Neural progenitor cell (in vitro differentiated cells): ENCODE results near the gene RPH3AL. TPM values are rescaled to one million over a fixed set of nuclear protein-coding genes. Genes with fewer than 3 reads are reported as not detected.
A peak's percentile ranks its signal among the peaks of the same experiment; 100 is the strongest.

ENCODE experiments used
- DNase-seq: peaks from one replicate; pipeline ENCODE4 v3.0.0-alpha.2; 2016; ENCODE audit warnings: low spot score
- H2AFZ ChIP-seq: fragments of 200-600 bp; sonication (generic); replicated peaks from 2 replicates; pipeline ENCODE4 v1.6.1; 2016; ENCODE audit warnings: antibody characterized with exemption
- H3F3A ChIP-seq: fragments of 200-600 bp; sonication (generic); 2 replicates; pipeline ENCODE4 v1.6.1; 2016; ENCODE audit warnings: antibody characterized with exemption, low read depth
- H3K27ac ChIP-seq: fragments of 200-600 bp; sonication (generic); 2 replicates; pipeline ENCODE4 v1.5.1; 2016; ENCODE audit warnings: mild to moderate bottlenecking
- H3K27me3 ChIP-seq: fragments of 200-600 bp; sonication (generic); 2 replicates; pipeline ENCODE4 v1.6.1; 2016; ENCODE audit warnings: mild to moderate bottlenecking, moderate library complexity
- H3K36me3 ChIP-seq: fragments of 200-600 bp; sonication (generic); 2 replicates; pipeline ENCODE4 v1.5.1; 2016
- H3K4me1 ChIP-seq: fragments of 200-600 bp; sonication (generic); 2 replicates; pipeline ENCODE4 v1.6.1; 2016; ENCODE audit warnings: mixed run types
- H3K4me2 ChIP-seq: fragments of 200-600 bp; sonication (generic); 2 replicates; pipeline ENCODE4 v1.6.1; 2016
- H3K4me3 ChIP-seq: fragments of 200-600 bp; sonication (generic); 2 replicates; pipeline ENCODE4 v1.5.1; 2016
- H3K79me2 ChIP-seq: fragments of 200-600 bp; sonication (generic); 2 replicates; pipeline ENCODE4 v1.6.1; 2016; ENCODE audit warnings: low read depth
- H3K9ac ChIP-seq: fragments of 200-600 bp; sonication (generic); 2 replicates; pipeline ENCODE4 v1.6.1; 2016
- H3K9me3 ChIP-seq: fragments of 200-600 bp; sonication (generic); 2 replicates; pipeline ENCODE4 v1.5.1; 2016; ENCODE audit warnings: low read depth
- H4K20me1 ChIP-seq: fragments of 200-600 bp; sonication (generic); 2 replicates; pipeline ENCODE4 v1.6.1; 2016; ENCODE audit warnings: low read depth
- H3K27ac Mint-ChIP-seq: 3 replicates; pipeline ENCODE4 v1.8.0; 2021; ENCODE audit warnings: mixed read lengths
- H3K27me3 Mint-ChIP-seq: 2 replicates; pipeline ENCODE4 v1.8.0; 2022; ENCODE audit warnings: low read depth, mild to moderate bottlenecking, inconsistent platforms, moderate library complexity, mixed read lengths; ENCODE audit not compliant: insufficient read depth
- H3K36me3 Mint-ChIP-seq: 3 replicates; pipeline ENCODE4 v1.8.0; 2021; ENCODE audit warnings: mixed read lengths
- H3K4me1 Mint-ChIP-seq: 3 replicates; pipeline ENCODE4 v1.8.0; 2021; ENCODE audit warnings: mixed read lengths
- H3K4me3 Mint-ChIP-seq: 3 replicates; pipeline ENCODE4 v1.8.0; 2021; ENCODE audit warnings: mild to moderate bottlenecking, moderate library complexity, mixed read lengths
- H3K9me3 Mint-ChIP-seq: 3 replicates; pipeline ENCODE4 v1.8.0; 2020; ENCODE audit warnings: mixed read lengths
- EZH2 ChIP-seq: fragments of 200-600 bp; sonication (generic); IDR thresholded peaks from 2 replicates; pipeline ENCODE4 v1.6.1; 2017; ENCODE audit warnings: antibody characterized with exemption, mild to moderate bottlenecking, moderate library complexity
- EZH2phosphoT487 ChIP-seq: fragments of 200-600 bp; sonication (generic); IDR thresholded peaks from 2 replicates; pipeline ENCODE4 v1.6.1; 2017; ENCODE audit warnings: antibody characterized with exemption
- total RNA-seq: library from RNA; depleted of rRNA; stranded (reverse); fragments of >200 nt; gene quantifications from 2 replicates; pipeline ENCODE4 v1.2.3, GENCODE V29; 2015; ENCODE audit warnings: low replicate concordance
- TF ChIP-seq, protein P1 (sequence below): fragments of 200-600 bp; sonication (generic); IDR thresholded peaks from 2 replicates; pipeline ENCODE4 v1.5.1; 2017; ENCODE audit warnings: antibody characterized with exemption, mild to moderate bottlenecking

RPH3AL gene
- total RNA-seq, 1 donor from 2014 or later = 7.5 TPM

DNA sequence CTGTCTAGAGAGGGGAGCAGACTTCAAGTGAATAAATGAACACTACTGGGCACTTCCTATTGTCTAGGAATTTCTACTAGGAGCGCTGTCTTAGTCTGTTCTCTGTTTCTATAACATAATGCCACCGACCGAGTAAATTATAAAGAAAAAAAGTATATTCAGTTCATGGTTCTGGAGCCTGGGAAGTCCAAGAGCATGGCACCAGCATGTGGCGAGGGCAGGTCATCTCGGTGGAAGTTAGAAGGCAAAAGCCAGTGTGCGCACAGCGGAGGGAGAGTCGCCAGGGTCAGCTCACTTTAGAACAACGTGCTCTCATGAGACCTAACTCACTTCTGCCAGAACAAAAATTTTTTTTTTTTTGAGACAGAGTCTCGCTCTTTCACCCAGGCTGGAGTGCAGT lies 35.5 kb upstream of the RPH3AL start:
- Histone ChIP-seq H2AFZ (no peak overlapping the region), H3K4me2 (no peak overlapping the region), H3K36me3 (no peaks in the 10 kb centered on the region), H3F3A (peaks cover 22% of the 10 kb centered on the region), H3K79me2 (no peaks in the 10 kb centered on the region), H3K27me3 (peaks cover 30% of the 10 kb centered on the region), H3K27ac (no peak overlapping the region), H3K9me3 (no peaks in the 10 kb centered on the region), H3K9ac (no peak overlapping the region), H3K4me1 (peaks cover 31% of the 10 kb centered on the region), H3K4me3 (no peak overlapping the region), H4K20me1 (no peaks in the 10 kb centered on the region)
- H3K4me3 Mint-ChIP-seq = peak overlapping the region; percentile 23
- peaks cover 2% of the 10 kb centered on the region for H3K9me3 Mint-ChIP-seq
- TF ChIP-seq, protein P1, sequence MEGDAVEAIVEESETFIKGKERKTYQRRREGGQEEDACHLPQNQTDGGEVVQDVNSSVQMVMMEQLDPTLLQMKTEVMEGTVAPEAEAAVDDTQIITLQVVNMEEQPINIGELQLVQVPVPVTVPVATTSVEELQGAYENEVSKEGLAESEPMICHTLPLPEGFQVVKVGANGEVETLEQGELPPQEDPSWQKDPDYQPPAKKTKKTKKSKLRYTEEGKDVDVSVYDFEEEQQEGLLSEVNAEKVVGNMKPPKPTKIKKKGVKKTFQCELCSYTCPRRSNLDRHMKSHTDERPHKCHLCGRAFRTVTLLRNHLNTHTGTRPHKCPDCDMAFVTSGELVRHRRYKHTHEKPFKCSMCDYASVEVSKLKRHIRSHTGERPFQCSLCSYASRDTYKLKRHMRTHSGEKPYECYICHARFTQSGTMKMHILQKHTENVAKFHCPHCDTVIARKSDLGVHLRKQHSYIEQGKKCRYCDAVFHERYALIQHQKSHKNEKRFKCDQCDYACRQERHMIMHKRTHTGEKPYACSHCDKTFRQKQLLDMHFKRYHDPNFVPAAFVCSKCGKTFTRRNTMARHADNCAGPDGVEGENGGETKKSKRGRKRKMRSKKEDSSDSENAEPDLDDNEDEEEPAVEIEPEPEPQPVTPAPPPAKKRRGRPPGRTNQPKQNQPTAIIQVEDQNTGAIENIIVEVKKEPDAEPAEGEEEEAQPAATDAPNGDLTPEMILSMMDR = no peak
- TF ChIP-seq EZH2phosphoT487 (no peak), EZH2 (no peak)
- H3K4me1 Mint-ChIP-seq = peaks cover 27% of the 10 kb centered on the region
- no peaks in the 10 kb centered on the region for H3K36me3 Mint-ChIP-seq
- DNase-seq = no peak
- peaks cover 23% of the 10 kb centered on the region for H3K27me3 Mint-ChIP-seq
- H3K27ac Mint-ChIP-seq = no peak overlapping the region

- H3K79me2 ChIP-seq = no peaks in the 10 kb centered on the region
- Mint-ChIP-seq H3K4me3 (peak overlapping the region; percentile 87), H3K4me1 (peaks cover 45% of the 10 kb centered on the region), H3K27me3 (peaks cover 25% of the 10 kb centered on the region), H3K36me3 (peaks cover 2% of the 10 kb centered on the region), H3K27ac (peak overlapping the region; percentile 95), H3K9me3 (peaks cover 2% of the 10 kb centered on the region)
- H3K4me3 ChIP-seq = peak overlapping the region; percentile 52
- peaks cover 22% of the 10 kb centered on the region for H3F3A ChIP-seq
- peak overlapping the region; percentile 95 for H3K4me2 ChIP-seq
- DNase-seq = peak; percentile 93
- H3K27ac ChIP-seq = no peak overlapping the region
- TF ChIP-seq, protein P1 = peak; percentile 65
- TF ChIP-seq EZH2phosphoT487 = no peak
- H3K9me3 ChIP-seq = no peaks in the 10 kb centered on the region
- no peak overlapping the region for H2AFZ ChIP-seq
- H3K36me3 ChIP-seq = no peaks in the 10 kb centered on the region
- H3K4me1 ChIP-seq = peaks cover 46% of the 10 kb centered on the region
- peaks cover 34% of the 10 kb centered on the region for H3K27me3 ChIP-seq
- no peaks in the 10 kb centered on the region for H4K20me1 ChIP-seq
- H3K9ac ChIP-seq = no peak overlapping the region
Measured at GRCh38 chr17:386141-386876, 33.7 kb upstream of the RPH3AL start.

DNA sequence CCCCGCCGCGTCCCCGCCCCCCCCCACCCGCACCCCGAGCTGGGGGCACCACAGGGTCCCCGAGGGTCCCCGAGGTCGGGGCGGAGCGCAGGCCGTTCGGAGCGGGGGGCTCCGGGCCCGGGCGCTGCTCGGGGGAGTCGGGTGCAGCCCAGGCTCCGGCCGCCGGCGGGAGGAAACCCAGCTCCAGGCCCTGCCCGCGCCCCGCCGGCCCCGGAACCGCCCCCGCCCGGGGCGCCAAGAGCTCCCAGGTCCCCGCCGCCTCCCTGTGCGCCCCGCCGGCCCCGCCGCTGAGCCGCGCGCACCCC lies 33.2 kb upstream of the RPH3AL start:
- Histone ChIP-seq H3F3A (peaks cover 22% of the 10 kb centered on the region), H3K9ac (no peak overlapping the region), H4K20me1 (no peaks in the 10 kb centered on the region), H2AFZ (no peak overlapping the region), H3K9me3 (no peaks in the 10 kb centered on the region), H3K4me3 (peak overlapping the region; percentile 52), H3K36me3 (no peaks in the 10 kb centered on the region), H3K4me2 (peak overlapping the region; percentile 95), H3K4me1 (peaks cover 46% of the 10 kb centered on the region), H3K27ac (no peak overlapping the region), H3K27me3 (peaks cover 34% of the 10 kb centered on the region), H3K79me2 (no peaks in the 10 kb centered on the region)
- H3K27ac Mint-ChIP-seq = no peak overlapping the region
- peaks cover 2% of the 10 kb centered on the region for H3K9me3 Mint-ChIP-seq
- DNase-seq = no peak
- H3K4me3 Mint-ChIP-seq = no peak overlapping the region
- H3K36me3 Mint-ChIP-seq = peaks cover 2% of the 10 kb centered on the region
- peaks cover 45% of the 10 kb centered on the region for H3K4me1 Mint-ChIP-seq
- TF ChIP-seq, protein P1 = no peak
- TF ChIP-seq EZH2phosphoT487 = no peak
- TF ChIP-seq EZH2 = no peak
- peaks cover 21% of the 10 kb centered on the region for H3K27me3 Mint-ChIP-seq
